ENCODE results near the gene SLC6A11. TPM values are rescaled to one million over a fixed set of nuclear protein-coding genes. Genes with fewer than 3 reads are reported as not detected.

The SLC6A11 gene
- total and polyA plus RNA-seq, 2 donors (not counting 3 experiments of a cell fraction or from before 2014, with no cell fraction given): not detected

DNA sequence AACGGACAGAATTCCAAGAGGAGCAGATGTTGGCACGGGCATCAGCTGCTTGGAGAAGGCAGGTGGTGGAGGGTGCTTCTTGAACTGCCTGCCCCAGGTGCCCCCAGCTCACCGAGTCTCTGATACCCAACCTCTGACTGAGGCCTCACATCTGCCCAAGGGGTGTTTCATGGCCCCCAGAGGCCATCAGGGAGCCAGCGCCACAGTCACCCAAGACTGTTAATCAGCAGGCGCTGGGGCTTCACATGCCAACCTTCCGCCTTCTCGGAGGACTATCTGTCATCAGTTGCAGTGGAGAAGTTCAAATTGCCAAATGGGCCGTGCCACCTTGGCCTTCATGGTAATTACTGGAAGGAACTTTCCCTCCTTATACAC, 114.6 kb downstream of the SLC6A11 start:
- no peak overlapping the region for H3K4me3 ChIP-seq (replicated peaks in 1 of 3; ENCODE audit: insufficient read depth in 1 of 3, low read depth in 1 of 3, low read length in 3 of 3)
- H4K20me1 ChIP-seq (replicated peaks; ENCODE audit: control insufficient read depth, extremely low read depth, insufficient read depth, low read length): no peaks in the 10 kb centered on the region
- H3K27me3 ChIP-seq (ENCODE audit: control insufficient read depth in 2 of 2, insufficient read depth in 2 of 2, low read length in 2 of 2): no peaks in the 10 kb centered on the region
- no peaks in the 10 kb centered on the region for H3K36me3 ChIP-seq (ENCODE audit: control insufficient read depth in 2 of 2, extremely low read depth in 1 of 2, insufficient read depth in 2 of 2, low read length in 2 of 2)
- FAIRE-seq: no peak
- no peaks in the 10 kb centered on the region for H3K9me3 ChIP-seq (replicated peaks; ENCODE audit: control insufficient read depth, insufficient read depth, low read length)
- peaks cover 9% of the 10 kb centered on the region for H3K4me1 ChIP-seq (ENCODE audit: control insufficient read depth, extremely low read depth, insufficient read depth, low read length)
- H3K4me2 ChIP-seq (ENCODE audit: insufficient read depth, low read length): no peak overlapping the region
- no peak overlapping the region for H2AFZ ChIP-seq (ENCODE audit: low read depth, low read length)
- dilution Hi-C loops (cut with MboI; ENCODE audit: extremely low pct_ligation_motif_present, low sequenced_read_pairs) (no loop called here), intact Hi-C loops (cut with micrococcal nuclease) (no loop called here)
- ChIA-PET POLR2A (no interaction called here), CTCF (interaction anchor here (1.3 to 2.9 kb wide), 2 partner anchors 14 to 15 kb away, joined by 3 to 7 read pairs; no protein-coding TSS in a partner anchor)
- H3K27ac ChIP-seq (ENCODE audit: insufficient read depth, low read depth, low read length): no peak overlapping the region
- H3K79me2 ChIP-seq (ENCODE audit: control insufficient read depth, insufficient read depth, low read length): no peaks in the 10 kb centered on the region
- H3K9ac ChIP-seq (replicated peaks; ENCODE audit: extremely low read depth, insufficient read depth, low read length): no peak overlapping the region
- no peaks in the 10 kb centered on the region for H3K9me1 ChIP-seq (replicated peaks; ENCODE audit: control insufficient read depth, extremely low read depth, insufficient read depth, low read length)
- BruUV-seq (replicated peaks): no TSS peak
- no peak for DNase-seq (ENCODE audit: low read depth, low spot score)
- TF ChIP-seq CTCF (IDR thresholded peaks at IDR 0.05; ENCODE audit: extremely low read depth in 1 of 2, insufficient read depth in 1 of 2, low read depth in 1 of 2, low read length in 2 of 2) (no peak), POLR2AphosphoS5 (IDR thresholded peaks at IDR 0.05; ENCODE audit: insufficient read depth, low read depth, low read length) (no peak), POLR2A (IDR thresholded peaks at IDR 0.05; ENCODE audit: low read depth, low read length) (no peak), GATA2 (IDR thresholded peaks at IDR 0.05; ENCODE audit: insufficient read depth, insufficient read length, low read depth, low read length) (no peak), MYC (IDR thresholded peaks at IDR 0.05; ENCODE audit: low read depth, low read length) (no peak), MAX (IDR thresholded peaks at IDR 0.05; ENCODE audit: insufficient read depth, insufficient read length) (no peak), JUN (IDR thresholded peaks at IDR 0.05; ENCODE audit: borderline replicate concordance, insufficient read depth, insufficient read length, low read depth) (no peak), EZH2 (IDR thresholded peaks at IDR 0.05; ENCODE audit: borderline replicate concordance, low read depth, low read length, severe bottlenecking) (no peak), FOS (IDR thresholded peaks at IDR 0.05; ENCODE audit: borderline replicate concordance, insufficient read depth, low read length) (no peak)
